ENCODE data around the gene APBB2.

Gene APBB2

DNA sequence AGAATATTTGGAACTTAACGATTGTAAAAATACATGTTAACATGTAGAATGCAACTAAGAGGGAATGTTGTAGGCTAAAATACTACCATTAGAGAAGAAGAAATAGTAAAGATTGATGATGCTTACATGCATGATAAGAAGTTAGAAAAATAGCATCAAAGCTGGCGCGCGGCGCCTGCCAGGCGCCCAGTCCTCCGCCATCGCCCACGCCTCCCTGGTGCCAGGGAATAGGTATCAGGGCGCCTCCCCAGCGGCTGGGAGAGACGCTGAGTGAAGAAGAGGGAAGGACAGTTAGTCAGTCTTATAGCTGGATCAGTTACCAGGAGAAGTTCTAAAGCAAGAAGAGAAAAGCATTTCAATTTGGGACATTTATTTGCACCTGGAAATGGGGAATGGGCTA, 428.6 kb downstream of the APBB2 start:
- H3K27ac ChIP-seq: no peak overlapping the region
- TF ChIP-seq, protein P1, sequence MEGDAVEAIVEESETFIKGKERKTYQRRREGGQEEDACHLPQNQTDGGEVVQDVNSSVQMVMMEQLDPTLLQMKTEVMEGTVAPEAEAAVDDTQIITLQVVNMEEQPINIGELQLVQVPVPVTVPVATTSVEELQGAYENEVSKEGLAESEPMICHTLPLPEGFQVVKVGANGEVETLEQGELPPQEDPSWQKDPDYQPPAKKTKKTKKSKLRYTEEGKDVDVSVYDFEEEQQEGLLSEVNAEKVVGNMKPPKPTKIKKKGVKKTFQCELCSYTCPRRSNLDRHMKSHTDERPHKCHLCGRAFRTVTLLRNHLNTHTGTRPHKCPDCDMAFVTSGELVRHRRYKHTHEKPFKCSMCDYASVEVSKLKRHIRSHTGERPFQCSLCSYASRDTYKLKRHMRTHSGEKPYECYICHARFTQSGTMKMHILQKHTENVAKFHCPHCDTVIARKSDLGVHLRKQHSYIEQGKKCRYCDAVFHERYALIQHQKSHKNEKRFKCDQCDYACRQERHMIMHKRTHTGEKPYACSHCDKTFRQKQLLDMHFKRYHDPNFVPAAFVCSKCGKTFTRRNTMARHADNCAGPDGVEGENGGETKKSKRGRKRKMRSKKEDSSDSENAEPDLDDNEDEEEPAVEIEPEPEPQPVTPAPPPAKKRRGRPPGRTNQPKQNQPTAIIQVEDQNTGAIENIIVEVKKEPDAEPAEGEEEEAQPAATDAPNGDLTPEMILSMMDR (conservative IDR thresholded peaks at IDR 0.05): no peak
- TF ChIP-seq ZFX (IDR thresholded peaks at IDR 0.05): no peak

DNA sequence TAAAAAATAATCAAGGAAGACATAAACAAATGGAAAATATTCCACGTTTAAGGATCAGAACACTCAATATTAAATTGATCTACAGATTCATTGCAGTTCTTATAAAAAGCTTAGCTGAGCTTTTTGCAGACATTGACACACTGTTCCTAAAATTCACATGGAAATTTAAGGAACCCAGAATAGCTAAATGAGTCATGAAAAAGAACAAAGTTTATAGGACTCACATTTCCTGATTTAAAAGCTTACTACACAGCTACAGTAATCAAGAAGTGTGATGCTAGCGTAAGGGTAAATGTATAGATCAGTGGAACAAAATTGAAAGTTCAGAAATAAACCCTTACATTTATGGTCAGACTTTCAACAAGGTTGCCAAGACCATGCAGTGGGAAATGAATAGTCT, 431.5 kb downstream of the APBB2 start:
- no peak for TF ChIP-seq ZFX (IDR thresholded peaks at IDR 0.05)
- TF ChIP-seq, protein P1 (conservative IDR thresholded peaks at IDR 0.05): no peak
- no peak overlapping the region for H3K27ac ChIP-seq

DNA sequence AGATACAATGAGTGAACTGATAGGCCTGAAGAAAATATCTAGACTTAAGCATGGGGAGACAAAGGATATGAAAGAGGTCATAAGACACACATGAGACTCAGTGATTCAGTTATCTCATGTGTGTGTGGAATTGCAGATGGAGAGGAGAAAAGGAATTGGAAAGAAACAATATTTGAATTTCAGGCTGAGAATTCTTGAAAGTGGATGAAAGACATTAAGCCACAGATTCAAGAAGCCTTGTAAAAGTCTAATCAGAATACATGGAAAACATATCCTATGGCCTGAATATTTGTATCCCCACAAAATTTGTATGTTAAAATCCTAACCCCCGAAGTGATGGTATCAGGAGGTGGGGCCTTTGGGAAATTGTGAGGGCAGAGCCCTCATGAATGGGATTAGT, 436.3 kb downstream of the APBB2 start:
- H3K27ac ChIP-seq: no peak overlapping the region
- TF ChIP-seq, protein P1 (conservative IDR thresholded peaks at IDR 0.05): no peak
- no peak for TF ChIP-seq ZFX (IDR thresholded peaks at IDR 0.05)

DNA sequence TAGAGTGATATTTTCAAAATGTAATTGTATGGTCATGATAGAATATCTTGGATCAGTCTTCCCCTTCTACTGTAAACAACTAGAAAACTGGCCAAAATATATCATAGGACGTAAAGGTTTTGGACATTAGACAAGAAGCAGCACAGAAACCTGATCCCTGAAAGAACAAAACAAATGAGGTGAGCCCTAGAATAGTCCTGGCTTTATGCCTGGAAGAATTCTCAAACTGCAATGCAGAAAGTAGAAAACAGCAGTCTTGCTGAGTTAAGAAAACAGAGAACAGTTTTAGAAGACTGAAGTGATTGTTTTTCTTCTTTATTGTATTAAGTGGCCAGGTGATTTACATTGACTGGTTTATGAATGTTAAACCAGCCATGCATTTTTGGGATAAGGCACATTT, 445.1 kb downstream of the APBB2 start:
- TF ChIP-seq, protein P1 (conservative IDR thresholded peaks at IDR 0.05): no peak
- TF ChIP-seq ZFX (IDR thresholded peaks at IDR 0.05): no peak
- no peak overlapping the region for H3K27ac ChIP-seq

DNA sequence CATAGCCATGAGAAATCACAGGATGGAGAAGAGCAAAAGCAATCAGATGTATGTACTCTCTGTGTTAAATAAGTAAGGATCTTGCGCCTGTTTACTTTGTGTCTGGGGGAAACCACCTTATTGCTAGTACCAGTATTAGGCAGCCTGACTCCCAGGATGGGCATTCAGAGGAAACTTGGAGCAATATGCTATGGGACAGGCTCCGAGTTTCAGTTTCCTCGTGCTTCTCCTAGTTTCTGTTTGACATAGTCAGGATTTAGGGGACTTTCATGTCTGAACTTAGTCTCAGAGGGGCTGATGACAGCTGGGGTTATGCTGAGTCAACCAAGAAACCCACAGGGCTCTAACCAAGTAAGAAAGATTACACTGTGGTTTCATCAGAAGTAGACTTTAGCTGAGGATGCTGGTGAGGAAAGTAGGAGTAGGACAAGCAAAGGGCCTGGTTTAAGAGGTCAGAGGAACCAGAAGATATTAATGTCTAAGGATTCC, 451.1 kb downstream of the APBB2 start:
- TF ChIP-seq, protein P1 (conservative IDR thresholded peaks at IDR 0.05): no peak
- no peak for TF ChIP-seq ZFX (IDR thresholded peaks at IDR 0.05)
- H3K27ac ChIP-seq: no peak overlapping the region
